AG04450 (cell line): ENCODE measurements around the gene CLVS2. TPM values are rescaled to one million over a fixed set of nuclear protein-coding genes. Genes with fewer than 3 reads are reported as not detected.

Source experiments
- CTCF ChIA-PET: fragments of 300-600, 350-600 bp; formaldehyde crosslinking; extraction: SDS; loops from one replicate; lab custom pipeline; 2022; ENCODE audit warnings: antibody characterized with exemption, inconsistent platforms; lab: Charles Lee
- POLR2A ChIA-PET: fragments of 350-600 bp; formaldehyde crosslinking; extraction: SDS; loops from one replicate; lab custom pipeline; 2021; ENCODE audit warnings: antibody characterized with exemption, inconsistent platforms; lab: Yijun Ruan, JAX
- DNase-seq: peaks from one replicate; pipeline ENCODE4 v3.0.0-alpha.2; 2011; ENCODE audit warnings: low read depth, low spot score
- H3K27ac ChIP-seq: one replicate; pipeline ENCODE4 v1.5.1; 2012; ENCODE audit warnings: low read depth, low read length, control low read depth
- H3K27me3 ChIP-seq: one replicate; pipeline ENCODE4 v1.6.0; 2012; ENCODE audit warnings: low read length; ENCODE audit not compliant: control insufficient read depth, insufficient read depth
- H3K4me3 ChIP-seq: 2 replicates; pipeline ENCODE4 v1.5.1; 2011; ENCODE audit warnings: mild to moderate bottlenecking, low read depth, low read length, control low read depth
- H3K9me3 ChIP-seq: 2 replicates; pipeline ENCODE4 v1.5.1; 2012; ENCODE audit warnings: low read length; ENCODE audit not compliant: control insufficient read depth, insufficient read depth
- polyA plus RNA-seq: library from polyadenylated mRNA; depleted of rRNA; stranded (reverse); fragments of >200 nt; gene quantifications from 2 replicates; pipeline ENCODE4 v1.2.3, GENCODE V29; 2011
- TF ChIP-seq, protein P1 (sequence below): IDR thresholded peaks from 2 replicates; pipeline ENCODE4 v1.5.1; 2011; ENCODE audit warnings: low read depth, low read length, control low read depth, inconsistent platforms

CLVS2 gene
- polyA plus RNA-seq, 1 experiment: not detected

DNA sequence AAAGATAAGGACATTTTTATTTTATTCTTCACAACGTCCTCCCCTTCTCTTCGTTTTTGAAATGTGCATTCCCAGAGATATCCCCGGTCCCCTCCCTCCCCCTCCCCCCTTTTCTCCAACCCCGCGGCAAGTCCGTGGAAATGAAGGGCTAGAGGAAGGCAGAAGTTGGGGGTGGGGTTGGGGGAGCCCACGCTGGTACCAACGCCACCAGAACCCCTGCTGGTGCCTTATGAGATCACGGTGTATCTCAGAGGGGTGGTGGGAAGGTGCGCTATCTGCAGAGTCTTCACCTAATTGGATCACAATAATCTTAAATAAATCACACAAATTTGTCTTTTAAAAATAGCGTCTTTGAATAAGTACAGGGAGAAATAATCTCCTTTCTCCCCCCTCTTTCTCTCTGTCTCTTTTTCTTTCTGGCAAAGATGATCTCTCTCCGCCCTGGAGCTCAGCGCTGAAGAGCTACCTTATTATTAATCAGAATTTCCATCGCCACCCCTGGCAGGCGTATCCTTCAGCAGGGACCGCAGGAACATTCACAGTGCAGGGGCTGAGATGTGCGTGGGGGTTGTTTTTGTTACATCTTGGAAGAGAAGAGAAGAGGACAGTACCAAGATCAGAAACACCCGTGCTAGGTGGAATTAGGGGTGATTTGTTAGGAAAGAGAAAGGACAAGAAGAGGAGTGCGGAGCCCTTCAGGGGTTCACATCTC, 915 bp downstream of the CLVS2 start:
- no peaks in the 10 kb centered on the region; the same call in 1 of the 2 replicates for H3K9me3 ChIP-seq
- H3K4me3 ChIP-seq: no peak overlapping the region
- no peak for DNase-seq
- peaks cover 3% of the 10 kb centered on the region for H3K27me3 ChIP-seq
- TF ChIP-seq, protein P1, sequence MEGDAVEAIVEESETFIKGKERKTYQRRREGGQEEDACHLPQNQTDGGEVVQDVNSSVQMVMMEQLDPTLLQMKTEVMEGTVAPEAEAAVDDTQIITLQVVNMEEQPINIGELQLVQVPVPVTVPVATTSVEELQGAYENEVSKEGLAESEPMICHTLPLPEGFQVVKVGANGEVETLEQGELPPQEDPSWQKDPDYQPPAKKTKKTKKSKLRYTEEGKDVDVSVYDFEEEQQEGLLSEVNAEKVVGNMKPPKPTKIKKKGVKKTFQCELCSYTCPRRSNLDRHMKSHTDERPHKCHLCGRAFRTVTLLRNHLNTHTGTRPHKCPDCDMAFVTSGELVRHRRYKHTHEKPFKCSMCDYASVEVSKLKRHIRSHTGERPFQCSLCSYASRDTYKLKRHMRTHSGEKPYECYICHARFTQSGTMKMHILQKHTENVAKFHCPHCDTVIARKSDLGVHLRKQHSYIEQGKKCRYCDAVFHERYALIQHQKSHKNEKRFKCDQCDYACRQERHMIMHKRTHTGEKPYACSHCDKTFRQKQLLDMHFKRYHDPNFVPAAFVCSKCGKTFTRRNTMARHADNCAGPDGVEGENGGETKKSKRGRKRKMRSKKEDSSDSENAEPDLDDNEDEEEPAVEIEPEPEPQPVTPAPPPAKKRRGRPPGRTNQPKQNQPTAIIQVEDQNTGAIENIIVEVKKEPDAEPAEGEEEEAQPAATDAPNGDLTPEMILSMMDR: no peak
- CTCF ChIA-PET: no interaction called here
- POLR2A ChIA-PET: no interaction called here
- no peak overlapping the region for H3K27ac ChIP-seq

DNA sequence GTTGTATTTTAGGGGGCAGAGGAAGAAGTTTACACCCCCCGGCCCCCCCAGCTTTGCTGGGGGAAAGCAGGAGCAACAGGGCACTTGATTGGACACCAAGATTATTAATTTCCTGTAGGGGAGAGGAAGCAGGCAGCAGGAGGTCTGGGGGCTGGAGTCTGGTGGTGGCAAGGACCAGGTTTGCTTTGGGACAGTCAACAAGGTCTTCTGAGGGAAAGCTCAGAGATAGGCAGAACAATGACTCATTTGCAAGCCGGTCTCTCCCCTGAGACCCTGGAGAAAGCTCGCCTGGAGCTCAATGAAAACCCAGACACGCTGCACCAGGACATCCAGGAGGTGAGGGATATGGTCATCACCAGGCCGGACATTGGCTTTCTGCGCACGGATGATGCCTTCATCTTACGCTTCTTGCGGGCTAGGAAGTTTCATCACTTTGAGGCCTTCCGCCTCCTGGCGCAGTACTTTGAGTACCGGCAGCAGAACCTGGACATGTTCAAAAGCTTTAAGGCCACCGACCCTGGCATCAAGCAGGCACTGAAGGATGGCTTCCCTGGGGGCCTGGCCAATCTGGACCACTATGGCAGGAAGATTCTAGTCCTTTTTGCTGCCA, 1.6 kb downstream of the CLVS2 start:
- Histone ChIP-seq H3K27me3 (peaks cover 3% of the 10 kb centered on the region), H3K4me3 (no peak overlapping the region), H3K9me3 (no peaks in the 10 kb centered on the region; the same call in 1 of the 2 replicates), H3K27ac (no peak overlapping the region)
- POLR2A ChIA-PET: no interaction called here
- TF ChIP-seq, protein P1: no peak
- DNase-seq: no peak
- CTCF ChIA-PET: no interaction called here

DNA sequence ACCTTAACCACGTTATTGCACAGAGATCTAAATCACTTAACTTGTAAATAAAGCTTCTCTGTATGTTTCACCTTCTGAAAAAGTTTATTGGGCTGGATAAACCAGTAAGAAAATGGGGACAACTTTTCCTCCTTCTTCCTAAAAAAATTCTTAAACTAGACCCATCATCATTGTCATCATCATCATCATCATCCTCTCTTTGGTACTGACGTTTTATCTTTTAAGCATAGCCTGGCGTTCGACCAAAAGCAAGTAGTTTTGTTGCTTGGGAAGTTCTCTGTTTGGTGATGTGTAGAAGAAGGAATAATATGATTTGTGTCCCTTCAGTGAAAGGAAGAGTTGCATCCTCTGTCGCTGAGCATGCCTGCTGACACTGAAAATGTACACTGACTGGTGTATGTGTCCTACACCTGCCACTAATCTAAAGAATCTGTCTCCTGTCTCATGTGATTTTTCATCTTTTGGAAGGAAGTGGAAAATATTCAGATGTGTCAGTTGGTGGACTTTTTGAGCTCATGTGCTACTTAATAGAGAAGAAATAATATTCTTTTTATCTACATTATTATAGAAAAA, 2.5 kb downstream of the CLVS2 start:
- Histone ChIP-seq H3K4me3 (no peak overlapping the region), H3K9me3 (no peaks in the 10 kb centered on the region; the same call in 1 of the 2 replicates), H3K27me3 (peaks cover 3% of the 10 kb centered on the region), H3K27ac (no peak overlapping the region)
- POLR2A ChIA-PET: no interaction called here
- no peak for DNase-seq
- CTCF ChIA-PET: no interaction called here
- TF ChIP-seq, protein P1: no peak

DNA sequence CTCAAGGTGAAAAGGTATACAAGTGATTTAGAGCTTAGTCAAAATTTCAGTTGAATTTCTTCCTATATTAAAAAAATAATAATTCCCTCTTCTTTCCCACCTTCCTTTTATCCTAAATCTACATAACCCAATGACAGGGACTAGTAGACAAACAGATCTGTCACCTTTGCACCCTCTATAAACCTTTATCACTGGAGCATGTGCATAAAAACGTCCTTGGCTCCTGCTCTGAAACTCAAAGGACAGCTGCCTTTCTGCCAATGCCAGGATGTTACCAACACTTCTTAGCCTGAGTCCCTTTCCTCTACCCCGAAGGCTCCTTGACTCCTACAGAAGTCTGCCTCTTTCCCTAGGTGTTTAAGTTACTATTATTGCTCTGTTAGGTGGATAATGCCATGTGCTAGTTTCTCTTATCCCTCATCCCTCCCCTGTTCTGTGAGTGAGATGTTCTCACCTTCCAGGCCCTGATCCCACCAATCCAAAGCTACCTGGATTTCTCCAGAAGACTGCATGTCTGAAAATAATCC, 4.3 kb downstream of the CLVS2 start:
- TF ChIP-seq, protein P1: no peak
- Histone ChIP-seq H3K27ac (no peak overlapping the region), H3K9me3 (peaks cover 3% of the 10 kb centered on the region), H3K27me3 (peaks cover 3% of the 10 kb centered on the region), H3K4me3 (no peak overlapping the region)
- DNase-seq: no peak
- ChIA-PET POLR2A (no interaction called here), CTCF (no interaction called here)

DNA sequence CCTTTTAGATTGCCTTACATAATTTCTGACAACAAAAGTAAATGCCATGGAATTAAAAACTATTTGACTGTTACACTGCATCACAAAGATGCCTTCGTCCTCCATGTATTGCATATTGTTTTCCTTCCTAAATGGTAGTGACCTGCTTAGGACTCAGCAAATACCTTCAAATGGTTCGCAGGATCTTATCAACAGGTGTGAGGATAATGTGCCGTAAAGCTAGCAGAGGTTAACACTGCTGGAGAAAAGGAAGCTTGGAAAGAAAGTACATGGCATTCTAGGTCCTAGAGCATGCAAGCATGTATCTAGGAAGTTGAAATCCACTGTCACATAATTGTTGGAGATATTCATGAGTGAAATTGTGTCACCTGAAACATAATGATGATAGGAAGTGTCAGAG, 5.5 kb downstream of the CLVS2 start:
- Histone ChIP-seq H3K27ac (no peak overlapping the region), H3K27me3 (no peaks in the 10 kb centered on the region), H3K9me3 (peaks cover 3% of the 10 kb centered on the region), H3K4me3 (no peak overlapping the region)
- no peak for DNase-seq
- ChIA-PET CTCF (no interaction called here), POLR2A (no interaction called here)
- TF ChIP-seq, protein P1: no peak
